ENCODE measurements around the gene STIM1.
"Not testable (repeated sequence)": the region's sequence is repeated elsewhere in the genome, so short reads cannot be mapped to it uniquely, and the experiment has no call there.

The STIM1 gene

GRCh38 chr11:4115128-4115527 lies 259.7 kb downstream of the STIM1 start:
- DNase-seq (ENCODE audit: low read depth) = no peak

- DNase-seq (ENCODE audit: low read depth) = no peak
Measured at GRCh38 chr11:4118107-4118506, 262.6 kb downstream of the STIM1 start.

DNA sequence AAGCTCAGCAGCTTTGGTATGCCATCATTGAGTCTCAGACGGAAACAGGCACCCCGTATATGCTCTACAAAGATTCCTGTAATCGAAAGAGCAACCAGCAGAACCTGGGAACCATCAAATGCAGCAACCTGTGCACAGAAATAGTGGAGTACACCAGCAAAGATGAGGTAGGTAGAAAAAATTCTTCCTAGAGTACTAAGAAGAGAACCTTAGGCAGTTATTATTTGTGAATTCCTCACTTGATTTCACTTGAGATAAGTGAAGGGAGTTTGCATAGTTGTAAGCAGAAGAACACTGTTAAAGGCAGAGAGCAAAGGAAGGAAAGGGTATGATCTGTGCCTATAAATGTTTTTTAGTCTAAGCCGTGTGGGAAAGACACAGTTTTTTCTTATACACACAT lies 267.8 kb downstream of the STIM1 start:
- no peak for DNase-seq (ENCODE audit: low read depth)

GRCh38 chr11:4125141-4125540 lies 269.7 kb downstream of the STIM1 start:
- no peak for DNase-seq (ENCODE audit: low read depth)

GRCh38 chr11:4127357-4127756 lies 271.9 kb downstream of the STIM1 start:
- DNase-seq (ENCODE audit: low read depth) = no peak

DNA sequence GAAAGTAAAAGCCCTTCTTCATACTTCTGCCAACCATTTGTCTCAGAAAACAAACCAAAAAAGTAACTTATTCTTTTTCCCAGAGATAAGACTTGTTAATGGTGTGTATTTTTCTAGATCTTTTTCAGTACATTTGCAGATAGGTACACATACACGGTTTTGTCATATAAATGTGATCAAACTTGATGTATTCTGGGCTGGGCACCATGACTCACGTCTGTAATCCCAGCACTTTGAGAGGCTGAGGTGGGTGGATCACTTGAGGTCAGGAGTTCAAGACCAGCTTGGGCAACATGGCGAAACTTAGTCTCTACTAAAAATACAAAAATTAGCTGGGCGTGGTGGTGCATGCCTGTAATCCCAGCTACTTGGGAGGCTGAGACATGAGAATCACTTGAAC lies 274.8 kb downstream of the STIM1 start:
- not testable (repeated sequence) for DNase-seq (ENCODE audit: low read depth)

GRCh38 chr11:4134806-4135205 lies 279.3 kb downstream of the STIM1 start:
- no peak for DNase-seq (ENCODE audit: low read depth)

GRCh38 chr11:4138497-4138896 lies 283.0 kb downstream of the STIM1 start:
- no peak for DNase-seq (ENCODE audit: low read depth)

GRCh38 chr11:4140067-4140636 lies 284.7 kb downstream of the STIM1 start:
- no peak for DNase-seq (ENCODE audit: low read depth)

All from activated gamma-delta T cell treated with anti-CD3 and anti-CD28 coated beads, Interleukin-2, amount 50 U/mL, for 16 hours (primary cell).